ENCODE results near the gene USP40. TPM values are rescaled to one million over a fixed set of nuclear protein-coding genes. Genes with fewer than 3 reads are reported as not detected.

USP40 gene
- total RNA-seq, 4 donors from 2014 or later: 12.3 to 23.3 (median 20.1) TPM

DNA sequence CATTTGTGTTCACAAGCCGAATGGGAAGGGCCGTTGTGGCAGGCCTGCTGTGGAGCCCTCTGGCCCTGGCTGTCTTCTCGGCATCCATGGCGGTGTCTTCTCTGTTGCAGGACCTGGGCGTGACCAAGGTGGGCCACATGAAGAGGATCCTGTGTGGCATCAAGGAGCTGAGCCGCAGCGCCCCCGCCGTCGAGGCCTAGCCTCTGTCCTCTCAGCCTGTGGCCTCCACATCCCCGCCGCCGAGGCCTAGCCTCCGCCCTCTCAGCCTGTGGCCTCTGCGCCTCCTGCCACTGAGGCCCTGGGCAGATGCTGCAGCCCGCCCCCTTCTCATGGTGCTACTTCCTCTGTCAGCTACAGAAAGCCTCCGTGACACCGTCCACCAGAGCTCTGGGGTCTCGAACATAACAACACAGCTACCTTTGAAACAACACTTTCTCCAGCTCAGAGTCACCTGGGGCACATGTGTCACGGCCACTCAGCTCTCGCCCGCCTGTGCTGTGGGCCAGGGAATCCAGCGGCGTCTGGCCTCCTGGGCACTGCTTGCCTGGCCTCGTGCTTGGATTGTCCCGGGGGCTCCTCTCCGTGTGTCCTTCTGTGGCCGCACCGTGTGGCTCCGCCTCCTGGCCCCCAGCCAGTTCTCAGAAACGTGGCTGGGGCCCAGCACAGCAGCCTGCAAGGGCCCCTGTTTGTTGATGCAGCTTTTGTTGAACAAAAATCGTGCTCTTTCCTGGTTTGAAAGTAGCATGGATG, 97.1 kb downstream of the USP40 start:
- no peak for DNase-seq (ENCODE audit: extremely low spot score)
- Histone ChIP-seq H3K36me3 (peaks cover 8 to 84% (median 49%) of the 10 kb centered on the region in 4 donors), H3K27me3 (no peaks in the 10 kb centered on the region), H3K4me3 (peak overlapping the region; percentile 11 to 23 (median 18)), H3K4me1 (peaks cover 14 to 29% (median 22%) of the 10 kb centered on the region in 4 donors), H3K9me3 (no peaks in the 10 kb centered on the region), H3K27ac (replicated peaks in 1 of 4) (peak overlapping the region; percentile 39 to 71 (median 68))
- intact Hi-C loops (cut with DNase I): no loop called here
- TF ChIP-seq EP300 (IDR thresholded peaks at IDR 0.05) (no peak), CTCF (IDR thresholded peaks at IDR 0.05) (no peak), POLR2AphosphoS5 (IDR thresholded peaks at IDR 0.05) (no peak)
- WGBS: 74% methylated on average over 28 of the region's 32 CpGs

- H3K4me3 ChIP-seq: no peak overlapping the region
- DNase-seq (ENCODE audit: extremely low spot score): no peak
- TF ChIP-seq POLR2A (IDR thresholded peaks at IDR 0.05; ENCODE audit: low read depth): no peak
- no peak for TF ChIP-seq POLR2AphosphoS5 (IDR thresholded peaks at IDR 0.05)
- no peak for TF ChIP-seq CTCF (IDR thresholded peaks at IDR 0.05)
- TF ChIP-seq EP300 (IDR thresholded peaks at IDR 0.05): no peak
- intact Hi-C loops (cut with DNase I): no loop called here
- H3K27ac ChIP-seq (replicated peaks in 1 of 4): peak overlapping the region in 2 of 4 donors; percentile 66 to 69
- peaks cover 15 to 91% (median 52%) of the 10 kb centered on the region in 4 donors for H3K36me3 ChIP-seq
- no peaks in the 10 kb centered on the region for H3K27me3 ChIP-seq
- peaks cover 14 to 29% (median 22%) of the 10 kb centered on the region in 4 donors for H3K4me1 ChIP-seq
- WGBS: 100% methylated on average over 4 of the region's 8 CpGs
- no peaks in the 10 kb centered on the region for H3K9me3 ChIP-seq
Observed at GRCh38 chr2:233468741-233469110, 97.9 kb downstream of the USP40 start.

DNA sequence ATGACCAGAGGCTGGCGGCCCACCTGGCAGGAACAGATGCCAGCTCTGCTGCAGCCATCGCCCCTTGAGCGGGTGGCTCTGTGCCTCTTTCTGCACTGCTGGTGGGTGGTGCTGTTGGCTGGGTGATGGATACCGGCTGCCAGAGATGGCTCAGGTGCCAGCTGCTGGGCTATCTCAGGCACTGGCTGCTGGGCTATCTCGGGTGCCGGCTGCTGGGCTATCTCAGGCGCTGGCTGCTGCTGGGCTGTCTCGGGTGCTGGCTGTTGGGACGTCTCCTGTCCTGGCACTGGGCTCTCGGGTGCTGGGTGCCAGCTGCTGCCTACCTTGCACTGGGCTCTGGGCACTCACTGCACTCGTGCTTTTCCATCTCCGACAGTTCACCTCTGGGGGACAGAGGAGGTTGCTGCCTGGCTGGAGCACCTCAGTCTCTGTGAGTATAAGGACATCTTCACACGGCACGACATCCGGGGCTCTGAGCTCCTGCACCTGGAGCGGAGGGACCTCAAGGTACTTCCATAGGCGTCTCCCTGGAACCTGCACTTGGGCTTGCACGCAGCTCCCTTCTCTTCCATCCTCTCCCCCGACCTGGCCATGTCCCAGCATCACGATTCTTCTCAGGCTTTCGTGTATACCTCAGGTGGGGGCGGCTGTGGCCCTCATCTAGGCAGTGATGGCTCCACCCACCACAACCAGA, 98.4 kb downstream of the USP40 start:
- Histone ChIP-seq H3K27me3 (no peaks in the 10 kb centered on the region), H3K4me1 (peaks cover 14 to 29% (median 22%) of the 10 kb centered on the region in 4 donors), H3K27ac (replicated peaks in 1 of 4) (no peak overlapping the region), H3K36me3 (peaks cover 17 to 92% (median 54%) of the 10 kb centered on the region in 4 donors), H3K9me3 (no peaks in the 10 kb centered on the region), H3K4me3 (no peak overlapping the region)
- 91% methylated on average over 17 of the region's 22 CpGs for WGBS
- intact Hi-C loops (cut with DNase I): no loop called here
- TF ChIP-seq EP300 (IDR thresholded peaks at IDR 0.05) (no peak), POLR2AphosphoS5 (IDR thresholded peaks at IDR 0.05) (no peak), POLR2A (IDR thresholded peaks at IDR 0.05; ENCODE audit: low read depth) (no peak), CTCF (IDR thresholded peaks at IDR 0.05) (no peak)
- DNase-seq (ENCODE audit: extremely low spot score): no peak

GRCh38 chr2:233466991-233467603, 99.5 kb downstream of the USP40 start:
- 90% methylated on average over 20 of the region's 20 CpGs for WGBS
- no peak for DNase-seq (ENCODE audit: extremely low spot score)
- Histone ChIP-seq H3K4me3 (no peak overlapping the region), H3K4me1 (peaks cover 14 to 29% (median 22%) of the 10 kb centered on the region in 4 donors), H3K9me3 (no peaks in the 10 kb centered on the region), H3K36me3 (peaks cover 27 to 92% (median 65%) of the 10 kb centered on the region in 4 donors), H3K27me3 (no peaks in the 10 kb centered on the region), H3K27ac (replicated peaks in 1 of 4) (no peak overlapping the region)
- no peak for TF ChIP-seq CTCF (IDR thresholded peaks at IDR 0.05)
- no peak for TF ChIP-seq POLR2AphosphoS5 (IDR thresholded peaks at IDR 0.05)
- TF ChIP-seq POLR2A (IDR thresholded peaks at IDR 0.05; ENCODE audit: low read depth): no peak
- TF ChIP-seq EP300 (IDR thresholded peaks at IDR 0.05): no peak
- intact Hi-C loops (cut with DNase I): no loop called here

Measured in esophagus muscularis mucosa (tissue), 4 donors.